GM12865 (cell line): ENCODE measurements around the gene ZFAND2B.

ENCODE experiments used
- DNase-seq: peaks from one replicate; pipeline ENCODE4 v3.0.0; 2010; ENCODE audit warnings: low read depth
- H3K4me3 ChIP-seq: 2 replicates; pipeline ENCODE4 v1.5.1; 2011; ENCODE audit warnings: mild to moderate bottlenecking, low read depth, low read length, control low read depth
- TF ChIP-seq, protein P1 (sequence below): IDR thresholded peaks from 2 replicates; pipeline ENCODE4 v1.5.1; 2011; ENCODE audit warnings: low read length, control low read depth, low read depth, inconsistent platforms; ENCODE audit not compliant: insufficient read depth; ENCODE audit errors: missing control alignments

The ZFAND2B gene, protein sequence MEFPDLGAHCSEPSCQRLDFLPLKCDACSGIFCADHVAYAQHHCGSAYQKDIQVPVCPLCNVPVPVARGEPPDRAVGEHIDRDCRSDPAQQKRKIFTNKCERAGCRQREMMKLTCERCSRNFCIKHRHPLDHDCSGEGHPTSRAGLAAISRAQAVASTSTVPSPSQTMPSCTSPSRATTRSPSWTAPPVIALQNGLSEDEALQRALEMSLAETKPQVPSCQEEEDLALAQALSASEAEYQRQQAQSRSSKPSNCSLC

DNA sequence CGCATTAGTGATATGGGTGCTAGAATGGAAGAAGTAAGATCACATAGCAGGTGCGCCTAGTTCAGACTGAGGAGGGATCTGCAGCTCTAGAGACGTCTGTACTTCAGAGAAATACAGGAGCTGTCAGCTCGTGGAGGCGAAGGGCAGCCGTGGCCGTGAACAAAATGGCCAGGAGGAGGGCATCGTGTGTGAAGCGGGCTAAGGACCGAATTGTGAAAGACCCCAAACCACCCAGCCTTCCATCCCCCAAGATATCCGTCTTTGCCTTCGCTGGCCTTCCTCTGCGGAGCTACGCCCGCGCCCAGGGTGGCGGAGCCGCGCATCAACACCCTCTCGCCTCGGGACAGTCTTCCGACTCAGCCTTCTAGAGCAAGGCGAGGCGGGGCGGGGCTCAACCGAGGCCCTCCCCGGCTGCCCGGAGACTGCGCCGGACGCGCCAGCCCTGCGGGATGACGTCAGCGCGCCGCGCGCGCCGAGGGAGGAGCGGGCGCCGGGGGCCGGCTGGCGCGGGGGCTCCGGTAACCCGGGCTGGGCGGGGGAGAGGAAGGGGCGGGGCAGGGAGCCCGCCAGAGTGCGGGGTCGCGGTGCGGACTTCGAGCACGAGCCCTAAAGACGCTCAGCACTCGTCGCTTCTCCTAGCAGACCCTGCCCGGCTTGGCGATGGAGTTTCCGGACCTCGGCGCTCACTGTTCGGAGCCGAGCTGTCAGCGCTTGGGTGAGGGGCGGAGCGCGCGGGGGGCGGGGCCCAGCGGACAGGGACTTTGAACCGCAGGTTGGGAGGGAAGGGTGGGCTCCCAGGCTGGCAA is at the start of gene ZFAND2B:
TSS of gene ZFAND2B (plus strand) at position 455 of the 806 bp plus-strand sequence. CDS start at position 661, 206 bp downstream.
- peak; percentile 96 for DNase-seq
- H3K4me3 ChIP-seq: peak within 1 kb of the TSS; percentile 66
- TF ChIP-seq, protein P1, sequence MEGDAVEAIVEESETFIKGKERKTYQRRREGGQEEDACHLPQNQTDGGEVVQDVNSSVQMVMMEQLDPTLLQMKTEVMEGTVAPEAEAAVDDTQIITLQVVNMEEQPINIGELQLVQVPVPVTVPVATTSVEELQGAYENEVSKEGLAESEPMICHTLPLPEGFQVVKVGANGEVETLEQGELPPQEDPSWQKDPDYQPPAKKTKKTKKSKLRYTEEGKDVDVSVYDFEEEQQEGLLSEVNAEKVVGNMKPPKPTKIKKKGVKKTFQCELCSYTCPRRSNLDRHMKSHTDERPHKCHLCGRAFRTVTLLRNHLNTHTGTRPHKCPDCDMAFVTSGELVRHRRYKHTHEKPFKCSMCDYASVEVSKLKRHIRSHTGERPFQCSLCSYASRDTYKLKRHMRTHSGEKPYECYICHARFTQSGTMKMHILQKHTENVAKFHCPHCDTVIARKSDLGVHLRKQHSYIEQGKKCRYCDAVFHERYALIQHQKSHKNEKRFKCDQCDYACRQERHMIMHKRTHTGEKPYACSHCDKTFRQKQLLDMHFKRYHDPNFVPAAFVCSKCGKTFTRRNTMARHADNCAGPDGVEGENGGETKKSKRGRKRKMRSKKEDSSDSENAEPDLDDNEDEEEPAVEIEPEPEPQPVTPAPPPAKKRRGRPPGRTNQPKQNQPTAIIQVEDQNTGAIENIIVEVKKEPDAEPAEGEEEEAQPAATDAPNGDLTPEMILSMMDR: no peak

DNA sequence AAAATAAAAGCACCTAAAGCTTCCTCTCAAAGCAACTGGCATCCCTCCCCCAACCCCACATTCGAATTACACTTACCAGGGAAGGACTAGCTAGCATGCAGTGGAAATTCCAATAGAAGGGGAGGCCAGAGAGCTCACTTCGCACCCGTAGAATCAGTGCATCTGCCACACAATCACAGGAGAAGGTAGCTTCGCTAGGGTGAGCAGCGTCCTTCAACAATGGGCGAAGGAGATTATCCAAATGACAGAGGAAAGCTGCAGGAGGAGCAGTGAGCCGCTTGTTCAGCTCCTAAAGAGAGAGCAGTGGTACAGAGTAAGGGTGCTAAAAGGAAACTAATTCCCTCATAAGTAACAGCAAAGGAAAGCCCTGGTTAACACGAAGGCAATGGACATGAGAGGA is 49.2 kb upstream of the ZFAND2B start:
- no peak for DNase-seq
- H3K4me3 ChIP-seq: no peak overlapping the region
- TF ChIP-seq, protein P1: no peak

DNA sequence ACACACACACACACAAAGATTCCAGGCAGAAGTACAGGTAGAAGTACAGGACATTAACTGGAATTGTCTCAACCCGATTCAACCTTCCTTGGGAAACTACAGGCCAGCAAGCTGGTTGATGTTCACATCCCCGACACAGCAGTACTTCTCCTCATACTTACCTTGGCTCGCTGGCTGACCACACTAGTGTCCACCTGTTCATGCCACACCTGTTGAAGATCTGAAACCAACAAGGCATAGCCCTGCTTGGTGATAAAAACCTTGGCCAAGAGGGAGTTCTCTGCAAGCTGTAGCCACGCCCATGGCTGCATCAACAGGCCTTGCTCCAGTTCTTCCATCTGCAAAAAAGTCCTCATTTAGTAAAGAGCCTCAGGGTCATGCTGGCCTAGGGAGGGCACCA is 48.6 kb upstream of the ZFAND2B start:
- H3K4me3 ChIP-seq: no peak overlapping the region
- TF ChIP-seq, protein P1: no peak
- no peak for DNase-seq

DNA sequence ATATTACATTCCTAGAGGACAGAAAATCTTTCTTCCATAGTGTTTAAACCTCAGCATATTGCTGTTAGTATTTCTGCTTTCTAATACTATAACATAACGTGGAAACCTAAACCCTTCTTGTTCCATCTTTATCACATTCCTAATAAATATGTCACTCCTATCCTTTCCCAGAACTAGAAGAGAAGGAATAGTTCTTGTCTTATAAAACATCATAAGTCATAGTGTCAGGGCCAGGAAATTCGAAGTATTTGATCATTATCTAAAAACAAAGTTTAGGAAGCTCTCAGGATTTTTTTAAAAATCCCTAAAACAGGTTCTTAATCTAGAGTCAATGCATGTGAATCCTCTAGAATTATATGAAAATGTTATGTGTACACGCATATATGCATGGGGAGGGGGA is 48.0 kb upstream of the ZFAND2B start:
- DNase-seq: no peak
- no peak overlapping the region for H3K4me3 ChIP-seq
- TF ChIP-seq, protein P1: no peak

DNA sequence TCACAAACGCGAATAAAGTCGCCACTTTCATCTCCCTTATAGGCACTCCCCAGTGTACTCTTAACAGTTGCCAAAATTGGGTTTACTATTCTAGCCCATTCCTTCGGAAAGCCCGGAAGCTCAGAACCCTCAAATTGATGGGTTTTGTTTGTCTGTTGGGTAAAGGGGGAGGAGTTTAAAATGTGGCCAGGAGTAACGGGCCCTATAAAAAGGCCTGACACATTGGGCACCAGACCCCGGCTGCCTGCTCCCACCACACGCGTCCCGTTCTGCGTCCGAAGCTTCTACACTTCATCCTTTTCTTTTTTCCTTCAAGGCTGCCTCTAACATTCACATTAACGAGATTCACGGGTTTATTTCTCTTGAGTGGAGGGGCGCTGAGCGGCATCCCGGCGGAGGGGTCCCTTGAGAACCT is 46.8 kb upstream of the ZFAND2B start:
- peak overlapping the region; percentile 71 for H3K4me3 ChIP-seq
- no peak for DNase-seq
- TF ChIP-seq, protein P1: no peak

DNA sequence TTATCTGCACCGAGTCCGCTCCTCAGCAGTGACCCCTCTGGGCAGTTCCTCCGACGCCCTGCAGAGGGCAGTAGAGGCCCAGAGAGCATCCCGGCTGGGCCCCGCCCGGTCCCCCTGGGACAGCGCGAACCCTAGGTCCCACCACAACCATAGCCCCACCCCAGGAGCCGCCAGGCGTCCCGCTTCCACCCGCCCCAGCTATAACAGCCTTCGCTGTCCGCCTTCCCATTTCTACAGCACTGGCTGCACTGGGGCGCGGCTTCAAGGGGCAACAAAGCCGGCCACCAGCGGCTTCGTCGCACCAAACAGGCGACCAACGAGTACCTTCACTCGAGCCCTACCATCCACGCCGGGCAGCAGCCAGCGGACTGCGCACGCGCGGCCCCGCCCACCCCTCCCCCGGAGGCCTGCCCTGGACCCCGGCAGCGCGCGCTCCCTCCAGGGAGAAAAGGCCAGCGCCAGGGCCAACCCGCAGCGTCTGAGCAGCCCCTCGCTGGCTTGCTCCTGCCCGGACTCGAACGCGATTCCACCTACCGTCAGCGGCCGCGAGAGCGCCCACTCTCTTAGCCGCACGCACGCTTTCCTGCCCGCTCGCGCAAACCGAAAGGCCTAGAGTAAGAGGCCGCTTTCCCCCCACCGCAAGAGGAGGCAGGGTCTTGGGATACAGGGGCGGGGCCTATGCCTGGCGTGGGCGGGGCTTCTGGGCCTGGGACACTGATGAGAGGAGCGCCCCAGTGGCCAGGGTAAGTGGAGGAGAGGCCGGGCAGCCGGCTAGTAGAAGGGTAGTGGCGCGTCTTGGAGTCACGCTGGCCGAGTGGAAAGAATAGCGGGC is 46.2 kb upstream of the ZFAND2B start, which contains the start of gene NHEJ1:
TSS of gene NHEJ1 (minus strand) at position 630 of the 832 bp plus-strand sequence. CDS start 2,453 bp downstream, outside the sequence.
- peak within 1 kb of the TSS; percentile 71 for H3K4me3 ChIP-seq
- TF ChIP-seq, protein P1: peak; percentile 99
- peak; percentile 95 for DNase-seq
